OCI-LY3 (cell line): ENCODE measurements around the gene CC2D1A.

Source experiments
- H2AFZ ChIP-seq: fragments of 200-600, 300-600 bp; shearing (Covaris generic); 2 replicates; pipeline ENCODE4 v1.6.0; 2014; ENCODE audit warnings: antibody characterized with exemption, low read depth, low read length
- H3K27ac ChIP-seq: fragments of 200-600, 300-600 bp; sonication (generic); 2 replicates; pipeline ENCODE4 v1.5.1; 2014; ENCODE audit warnings: mild to moderate bottlenecking, low read length, moderate library complexity, mixed read lengths
- H3K27me3 ChIP-seq: fragments of 200-600, 300-600 bp; sonication (generic); 2 replicates; pipeline ENCODE4 v1.6.1; 2014; ENCODE audit warnings: low read depth, low read length, mixed read lengths
- H3K36me3 ChIP-seq: fragments of 200-600, 300-600 bp; sonication (generic); replicated peaks from 2 replicates; pipeline ENCODE3; 2014; ENCODE audit warnings: low read depth, low read length, mixed read lengths
- H3K4me1 ChIP-seq: fragments of 300-600, 200-600 bp; sonication (generic); 2 replicates; pipeline ENCODE4 v1.6.1; 2014; ENCODE audit warnings: low read length, mixed read lengths
- H3K4me2 ChIP-seq: fragments of 200-600, 300-600 bp; sonication (generic); 2 replicates; pipeline ENCODE4 v1.6.1; 2014; ENCODE audit warnings: low read length, mixed read lengths
- H3K4me3 ChIP-seq: fragments of 300-600, 200-600 bp; sonication (generic); 2 replicates; pipeline ENCODE4 v1.5.1; 2014; ENCODE audit warnings: antibody characterized with exemption, mild to moderate bottlenecking, low read length, moderate library complexity
- H3K79me2 ChIP-seq: fragments of 300-600, 200-600 bp; shearing (Covaris generic); 2 replicates; pipeline ENCODE4 v1.6.1; 2014; ENCODE audit warnings: mild to moderate bottlenecking, low read length, mixed read lengths
- H3K9ac ChIP-seq: fragments of 300-600, 200-600 bp; shearing (Covaris generic); 2 replicates; pipeline ENCODE4 v1.6.0; 2014; ENCODE audit warnings: mild to moderate bottlenecking, low read length, moderate library complexity
- H3K9me3 ChIP-seq: fragments of 200-600, 300-600 bp; shearing (Covaris generic); 2 replicates; pipeline ENCODE4 v1.6.1; 2014; ENCODE audit warnings: low read length, mixed read lengths; ENCODE audit not compliant: insufficient read depth
- H4K20me1 ChIP-seq: fragments of 200-600, 300-600 bp; sonication (generic); 2 replicates; pipeline ENCODE4 v1.6.1; 2016; ENCODE audit warnings: low read length, mixed read lengths; ENCODE audit not compliant: insufficient read depth
- EZH2phosphoT487 ChIP-seq: fragments of 200-600 bp; shearing (Covaris generic); IDR thresholded peaks from 2 replicates; pipeline ENCODE4 v1.6.1; 2018; ENCODE audit warnings: antibody characterized with exemption, mixed run types, low read depth
- TF ChIP-seq, protein P1 (sequence below): fragments of 200-600, 300-600 bp; sonication (generic); IDR thresholded peaks from 2 replicates; pipeline ENCODE4 v1.5.1; 2014; ENCODE audit warnings: antibody characterized with exemption, low read length, low read depth

The CC2D1A gene

DNA sequence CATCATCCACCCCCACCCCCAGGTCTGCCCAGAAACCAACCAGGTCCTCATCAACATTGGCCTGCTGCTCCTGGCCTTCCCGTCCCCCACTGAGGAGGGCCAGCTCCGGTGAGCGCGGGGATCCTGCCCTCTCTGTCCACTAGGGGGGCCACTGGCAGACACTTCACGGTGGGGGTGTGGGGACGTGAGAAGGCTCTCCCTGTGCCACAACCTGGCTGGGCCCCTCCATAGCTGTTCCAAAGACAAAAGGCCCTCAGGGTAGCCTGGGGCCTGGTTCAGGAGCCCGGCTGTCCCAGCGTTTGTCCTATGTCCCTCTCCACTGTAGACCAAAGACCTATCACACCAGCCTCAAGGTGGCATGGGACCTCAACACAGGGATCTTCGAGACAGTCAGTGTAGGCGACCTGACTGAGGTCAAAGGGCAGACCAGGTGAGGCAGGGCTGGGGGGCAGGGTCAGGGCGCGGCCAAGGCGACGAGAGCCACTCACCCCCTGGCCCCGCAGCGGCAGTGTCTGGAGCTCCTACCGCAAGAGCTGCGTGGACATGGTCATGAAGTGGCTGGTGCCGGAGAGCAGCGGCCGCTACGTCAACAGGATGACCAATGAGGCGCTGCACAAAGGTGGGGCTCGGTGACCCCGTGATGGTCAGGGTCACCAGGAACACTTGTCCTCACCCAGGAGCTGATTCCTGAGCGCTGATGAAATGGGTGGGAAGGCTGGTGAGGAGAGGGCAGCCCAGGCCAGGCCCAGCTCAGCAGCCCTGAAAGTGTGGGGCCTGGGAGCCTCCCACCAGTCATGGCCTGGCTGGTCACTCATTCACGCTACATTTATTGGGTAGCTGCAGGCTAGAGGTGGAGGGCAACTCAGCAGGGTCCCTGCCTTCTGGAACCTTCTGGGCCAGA lies 54.2 kb downstream of the CC2D1A start:
- Histone ChIP-seq H3K9ac (no peak overlapping the region), H4K20me1 (no peaks in the 10 kb centered on the region), H2AFZ (no peak overlapping the region), H3K9me3 (no peaks in the 10 kb centered on the region), H3K79me2 (no peaks in the 10 kb centered on the region), H3K36me3 (peaks cover 50% of the 10 kb centered on the region), H3K4me3 (no peak overlapping the region), H3K27me3 (no peaks in the 10 kb centered on the region), H3K4me2 (no peak overlapping the region), H3K4me1 (no peaks in the 10 kb centered on the region), H3K27ac (no peak overlapping the region)
- TF ChIP-seq EZH2phosphoT487, result no peak
- TF ChIP-seq, protein P1, sequence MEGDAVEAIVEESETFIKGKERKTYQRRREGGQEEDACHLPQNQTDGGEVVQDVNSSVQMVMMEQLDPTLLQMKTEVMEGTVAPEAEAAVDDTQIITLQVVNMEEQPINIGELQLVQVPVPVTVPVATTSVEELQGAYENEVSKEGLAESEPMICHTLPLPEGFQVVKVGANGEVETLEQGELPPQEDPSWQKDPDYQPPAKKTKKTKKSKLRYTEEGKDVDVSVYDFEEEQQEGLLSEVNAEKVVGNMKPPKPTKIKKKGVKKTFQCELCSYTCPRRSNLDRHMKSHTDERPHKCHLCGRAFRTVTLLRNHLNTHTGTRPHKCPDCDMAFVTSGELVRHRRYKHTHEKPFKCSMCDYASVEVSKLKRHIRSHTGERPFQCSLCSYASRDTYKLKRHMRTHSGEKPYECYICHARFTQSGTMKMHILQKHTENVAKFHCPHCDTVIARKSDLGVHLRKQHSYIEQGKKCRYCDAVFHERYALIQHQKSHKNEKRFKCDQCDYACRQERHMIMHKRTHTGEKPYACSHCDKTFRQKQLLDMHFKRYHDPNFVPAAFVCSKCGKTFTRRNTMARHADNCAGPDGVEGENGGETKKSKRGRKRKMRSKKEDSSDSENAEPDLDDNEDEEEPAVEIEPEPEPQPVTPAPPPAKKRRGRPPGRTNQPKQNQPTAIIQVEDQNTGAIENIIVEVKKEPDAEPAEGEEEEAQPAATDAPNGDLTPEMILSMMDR, result peak; percentile 36; the same call in 1 of the 2 replicates

DNA sequence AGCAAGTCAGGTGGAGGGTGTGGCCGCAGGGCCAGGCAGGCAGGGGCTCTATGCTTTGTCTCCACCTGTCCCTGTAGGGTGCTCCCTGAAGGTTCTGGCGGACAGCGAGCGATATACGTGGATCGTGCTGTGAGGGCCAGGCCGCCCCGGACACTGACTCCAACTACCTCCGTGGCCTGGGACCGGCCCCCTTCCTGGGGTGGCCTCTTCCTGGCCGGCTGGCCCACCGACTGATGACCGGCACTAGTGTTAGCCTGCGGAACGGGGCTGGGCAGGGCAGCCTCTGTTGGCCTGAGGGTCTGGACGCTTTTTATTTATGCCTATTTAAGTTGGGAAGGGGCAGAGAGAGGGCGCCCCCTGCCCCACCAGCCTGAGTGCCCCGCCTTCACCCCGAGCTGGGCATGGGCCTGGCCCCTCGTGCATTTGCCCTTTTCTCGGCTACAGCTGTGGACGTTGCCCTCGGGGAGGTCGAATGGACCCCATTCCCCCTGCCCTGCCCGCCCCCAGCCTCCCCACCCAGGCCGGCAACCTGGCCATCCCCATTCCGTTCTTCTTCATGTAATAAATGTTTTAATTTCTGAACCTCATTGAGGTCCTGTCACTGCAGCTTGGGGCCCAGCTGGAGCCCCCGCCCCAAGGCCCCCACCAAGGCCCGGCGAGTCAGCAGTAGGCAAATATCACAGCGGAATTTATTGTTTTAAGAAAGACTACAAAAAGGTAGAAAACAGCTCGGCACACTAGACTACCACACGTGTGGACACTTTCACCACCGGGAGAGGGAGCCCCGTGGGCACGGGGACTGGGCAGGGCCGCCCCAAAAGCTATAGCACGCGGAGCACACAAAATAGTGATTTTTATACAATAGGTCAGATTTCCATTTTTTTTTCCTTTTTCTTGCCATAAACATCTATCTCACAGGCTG lies 55.1 kb downstream of the CC2D1A start:
- Histone ChIP-seq H3K4me2 (no peak overlapping the region), H3K9ac (no peak overlapping the region), H3K79me2 (no peaks in the 10 kb centered on the region), H3K4me1 (no peaks in the 10 kb centered on the region), H3K27me3 (no peaks in the 10 kb centered on the region), H3K4me3 (no peak overlapping the region), H2AFZ (no peak overlapping the region), H4K20me1 (no peaks in the 10 kb centered on the region), H3K27ac (no peak overlapping the region), H3K9me3 (no peaks in the 10 kb centered on the region), H3K36me3 (peaks cover 41% of the 10 kb centered on the region)
- TF ChIP-seq, protein P1, result no peak
- TF ChIP-seq EZH2phosphoT487, result no peak

DNA sequence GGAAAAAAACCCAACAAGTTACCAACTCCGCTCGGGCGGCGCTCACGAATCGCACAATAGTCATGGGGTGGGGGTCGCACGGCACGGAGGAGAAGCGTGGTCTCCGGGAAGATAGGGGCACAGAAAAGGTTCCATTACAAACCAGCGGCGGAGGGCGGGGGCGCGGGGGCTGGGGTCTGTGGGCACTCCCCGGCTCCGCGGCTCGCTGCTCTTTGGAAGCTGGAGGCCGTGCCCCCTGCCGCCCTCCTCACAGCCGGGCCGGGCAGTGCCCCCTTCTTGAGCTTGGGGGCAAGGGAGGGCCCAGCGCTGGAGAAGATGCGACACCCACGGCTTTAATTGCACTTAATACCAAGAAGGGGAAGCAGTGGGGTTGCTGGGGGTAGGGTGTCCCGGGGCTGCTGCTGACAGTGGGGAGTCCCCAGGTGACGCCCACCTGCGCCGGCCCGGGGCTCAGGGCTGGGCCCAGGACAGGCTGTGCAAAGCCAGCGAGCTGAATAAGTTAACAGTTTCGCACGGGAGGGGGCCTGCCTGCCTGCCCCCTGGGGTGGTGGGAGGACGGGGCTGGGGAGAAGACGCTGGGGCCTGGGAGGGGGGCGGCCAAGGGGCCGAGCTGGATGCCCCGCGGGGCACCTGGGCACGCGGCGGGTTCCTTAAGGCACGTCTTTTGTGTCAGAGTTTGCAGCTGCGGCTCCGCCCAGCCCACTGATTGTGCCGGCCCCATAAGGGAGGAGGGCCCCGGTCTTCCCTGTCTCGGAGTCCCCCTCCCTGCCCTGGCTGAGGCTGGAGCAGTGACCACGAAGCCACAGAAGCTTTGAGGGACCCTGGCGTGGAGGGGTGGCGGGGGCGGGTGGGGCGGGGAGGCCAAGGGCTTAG lies 56.1 kb downstream of the CC2D1A start:
- Histone ChIP-seq H3K9me3 (no peaks in the 10 kb centered on the region), H3K79me2 (no peaks in the 10 kb centered on the region), H3K4me1 (no peaks in the 10 kb centered on the region), H3K4me2 (no peak overlapping the region), H3K9ac (no peak overlapping the region), H3K36me3 (peaks cover 33% of the 10 kb centered on the region), H3K4me3 (no peak overlapping the region), H3K27ac (no peak overlapping the region), H4K20me1 (no peaks in the 10 kb centered on the region), H2AFZ (no peak overlapping the region), H3K27me3 (no peaks in the 10 kb centered on the region)
- no peak for TF ChIP-seq EZH2phosphoT487
- TF ChIP-seq, protein P1, result no peak
